Thoracic aorta (tissue), 2 donors: ENCODE data around the gene TMLHE. TPM values are rescaled to one million over a fixed set of nuclear protein-coding genes. Genes with fewer than 3 reads are reported as not detected.
"Not testable (repeated sequence)": the region's sequence is repeated elsewhere in the genome, so short reads cannot be mapped to it uniquely, and the experiment has no call there.

Experiments used
- ATAC-seq: fragments of 150-250 bp; one replicate; pipeline ENCODE4 v1.8.0; 2017; ENCODE audit warnings: low read depth; ENCODE audit not compliant: insufficient number of reproducible peaks, low FRiP score
- DNase-seq: peaks from one replicate; pipeline ENCODE4 v3.0.0-alpha.2; 2020; ENCODE audit warnings: low spot score
- H3K27ac ChIP-seq, 2 donors: fragments of 200-600 bp; sonication (generic); 1 replicate in 1 of 2; 2 replicates in 1 of 2; pipeline ENCODE4 v1.5.1; 2016; ENCODE audit warnings: mild to moderate bottlenecking in 2 of 2, moderate library complexity in 2 of 2
- H3K27me3 ChIP-seq: fragments of 200-600 bp; sonication (generic); replicated peaks from 2 replicates; pipeline ENCODE4 v1.6.0; 2016; ENCODE audit warnings: mild to moderate bottlenecking; ENCODE audit not compliant: insufficient read depth
- H3K36me3 ChIP-seq: fragments of 200-600 bp; sonication (generic); one replicate; pipeline ENCODE4 v1.5.1; 2016
- H3K4me1 ChIP-seq, 2 donors: fragments of 200-600 bp; sonication (generic); 1 replicate in 1 of 2; 2 replicates in 1 of 2; pipeline versions ENCODE4 v1.5.1 to v1.6.0; 2016; ENCODE audit warnings: low read depth in 2 of 2, mild to moderate bottlenecking in 1 of 2; ENCODE audit not compliant: control insufficient read depth in 1 of 2
- H3K4me3 ChIP-seq: fragments of 200-600 bp; sonication (generic); 2 replicates; pipeline ENCODE4 v1.5.1; 2016; ENCODE audit warnings: mild to moderate bottlenecking
- H3K9me3 ChIP-seq: fragments of 200-600 bp; sonication (generic); 2 replicates; pipeline ENCODE4 v1.5.1; 2016
- total RNA-seq, 2 donors: library from RNA; depleted of rRNA; stranded (reverse); fragments of >200 nt; gene quantifications; one replicate each; pipeline versions ENCODE4 v1.1.0 to v1.2.3, GENCODE V29; 2016
- TF ChIP-seq, protein P1 (sequence below): fragments of 200-600 bp; sonication (generic); IDR thresholded peaks from one replicate; pipeline ENCODE4 v1.5.1; 2019; ENCODE audit warnings: antibody characterized with exemption

TMLHE gene
- total RNA-seq, 2 donors from 2014 or later, result 15.8 to 18.3 TPM

GRCh38 chrX:155637714-155638113 lies 25.0 kb upstream of the TMLHE start:
- no peak overlapping the region for H3K27ac ChIP-seq
- H3K27me3 ChIP-seq, result no peaks in the 10 kb centered on the region
- no peaks in the 10 kb centered on the region for H3K9me3 ChIP-seq
- no peaks in the 10 kb centered on the region for H3K36me3 ChIP-seq
- no peak for ATAC-seq
- H3K4me3 ChIP-seq, result no peak overlapping the region
- TF ChIP-seq, protein P1, sequence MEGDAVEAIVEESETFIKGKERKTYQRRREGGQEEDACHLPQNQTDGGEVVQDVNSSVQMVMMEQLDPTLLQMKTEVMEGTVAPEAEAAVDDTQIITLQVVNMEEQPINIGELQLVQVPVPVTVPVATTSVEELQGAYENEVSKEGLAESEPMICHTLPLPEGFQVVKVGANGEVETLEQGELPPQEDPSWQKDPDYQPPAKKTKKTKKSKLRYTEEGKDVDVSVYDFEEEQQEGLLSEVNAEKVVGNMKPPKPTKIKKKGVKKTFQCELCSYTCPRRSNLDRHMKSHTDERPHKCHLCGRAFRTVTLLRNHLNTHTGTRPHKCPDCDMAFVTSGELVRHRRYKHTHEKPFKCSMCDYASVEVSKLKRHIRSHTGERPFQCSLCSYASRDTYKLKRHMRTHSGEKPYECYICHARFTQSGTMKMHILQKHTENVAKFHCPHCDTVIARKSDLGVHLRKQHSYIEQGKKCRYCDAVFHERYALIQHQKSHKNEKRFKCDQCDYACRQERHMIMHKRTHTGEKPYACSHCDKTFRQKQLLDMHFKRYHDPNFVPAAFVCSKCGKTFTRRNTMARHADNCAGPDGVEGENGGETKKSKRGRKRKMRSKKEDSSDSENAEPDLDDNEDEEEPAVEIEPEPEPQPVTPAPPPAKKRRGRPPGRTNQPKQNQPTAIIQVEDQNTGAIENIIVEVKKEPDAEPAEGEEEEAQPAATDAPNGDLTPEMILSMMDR, result no peak
- no peaks in the 10 kb centered on the region for H3K4me1 ChIP-seq
- DNase-seq, result no peak

DNA sequence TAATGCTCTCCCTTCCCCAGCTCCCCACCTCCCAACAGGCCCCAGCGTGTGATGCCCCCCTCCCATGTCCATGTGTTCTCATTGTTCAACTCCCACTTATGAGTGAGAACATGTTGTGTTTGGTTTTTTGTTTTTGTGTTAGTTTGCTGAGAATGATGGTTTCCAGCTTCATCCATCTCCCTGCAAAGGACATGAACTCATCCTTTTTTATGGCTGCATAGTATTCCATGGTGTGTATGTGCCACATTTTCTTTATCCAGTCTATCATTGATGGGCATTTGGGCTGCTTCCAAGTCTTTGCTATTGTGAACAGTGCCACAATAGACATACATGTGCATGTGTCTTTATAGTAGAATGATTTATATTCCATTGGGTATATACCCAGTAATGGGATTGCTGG lies 22.3 kb upstream of the TMLHE start:
- H3K4me1 ChIP-seq, H3K27ac ChIP-seq, H3K4me3 ChIP-seq, H3K36me3 ChIP-seq, DNase-seq, ATAC-seq, H3K9me3 ChIP-seq, H3K27me3 ChIP-seq: not testable (repeated sequence)

DNA sequence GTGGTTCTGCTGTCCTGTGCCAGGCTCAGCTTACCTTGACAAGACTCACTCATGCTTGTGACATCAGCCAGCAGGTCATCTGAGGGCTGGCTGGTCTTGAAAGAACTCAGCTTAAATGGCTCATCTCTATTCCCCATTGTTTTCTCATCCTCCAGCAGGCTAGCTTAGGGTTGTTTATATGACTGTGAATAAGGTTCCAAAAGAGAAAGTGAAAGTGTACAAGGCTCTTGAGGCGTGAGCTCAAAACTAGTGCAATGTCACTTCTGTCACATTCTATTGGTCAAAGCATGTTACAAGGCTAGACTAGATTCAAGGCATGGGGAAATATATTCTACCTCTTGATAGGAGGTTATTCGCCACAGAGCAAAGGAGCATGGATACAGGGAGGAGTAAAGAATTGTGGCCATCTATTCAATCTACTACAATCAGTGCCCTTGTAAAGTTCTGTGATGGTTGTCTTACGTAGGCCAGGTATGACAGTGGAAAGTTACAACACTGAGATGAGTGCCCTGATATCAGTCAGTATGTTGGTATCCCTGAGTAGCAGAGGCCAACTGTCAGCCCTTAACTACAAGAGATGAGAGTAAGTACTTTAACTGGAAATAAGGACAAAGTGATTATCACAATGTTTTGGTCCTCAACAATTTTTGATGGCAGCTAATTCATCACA lies 19.8 kb upstream of the TMLHE start:
- Histone ChIP-seq H3K4me1 (no peaks in the 10 kb centered on the region), H3K27ac (no peak overlapping the region), H3K4me3 (no peak overlapping the region), H3K36me3 (no peaks in the 10 kb centered on the region), H3K9me3 (no peaks in the 10 kb centered on the region), H3K27me3 (no peaks in the 10 kb centered on the region)
- TF ChIP-seq, protein P1, result no peak
- ATAC-seq (no peak), DNase-seq (no peak)

DNA sequence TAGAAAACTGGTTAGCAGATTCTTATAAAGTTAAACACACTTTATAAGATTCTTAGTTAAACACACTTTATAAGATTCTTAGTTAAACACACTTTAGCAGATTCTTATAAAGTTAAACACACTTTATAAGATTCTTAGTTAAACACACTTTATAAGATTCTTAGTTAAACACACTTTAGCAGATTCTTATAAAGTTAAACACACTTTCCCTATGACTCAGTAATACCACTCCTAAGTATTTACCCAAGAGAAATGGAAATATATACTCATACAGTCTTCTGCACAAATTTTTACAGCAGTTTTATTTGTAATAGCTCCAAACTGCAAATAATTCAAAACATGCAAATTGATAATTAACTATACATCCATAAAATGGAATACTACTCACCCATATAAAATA lies 7.4 kb upstream of the TMLHE start:
- not testable (repeated sequence) for H3K4me3 ChIP-seq, H3K4me1 ChIP-seq, H3K36me3 ChIP-seq, H3K9me3 ChIP-seq, H3K27ac ChIP-seq, ATAC-seq, DNase-seq, H3K27me3 ChIP-seq

DNA sequence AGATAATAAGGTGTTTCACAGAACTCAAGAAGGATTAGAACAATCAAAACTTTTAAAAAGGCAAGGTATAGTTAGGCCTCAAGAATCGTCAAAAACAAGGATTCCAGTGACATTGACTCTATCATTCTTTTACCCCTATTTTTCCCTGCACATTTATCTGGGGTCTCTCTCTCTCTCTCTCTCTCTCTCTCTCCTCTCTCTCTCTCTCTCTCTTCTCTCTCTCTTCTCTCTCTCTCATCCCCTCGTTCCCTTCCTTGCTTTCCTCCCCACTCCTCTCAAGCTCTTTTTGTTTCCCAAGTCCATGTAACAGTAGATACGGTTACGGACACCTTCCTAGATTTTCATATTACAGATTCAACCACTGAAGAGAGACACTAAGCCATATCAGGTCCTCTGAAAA lies 3.2 kb upstream of the TMLHE start:
- ATAC-seq (no peak), DNase-seq (no peak)
- peaks cover 0 to 6% of the 10 kb centered on the region in 2 donors for H3K4me1 ChIP-seq
- no peaks in the 10 kb centered on the region for H3K36me3 ChIP-seq
- TF ChIP-seq, protein P1, result no peak
- H3K27ac ChIP-seq, result no peak overlapping the region
- H3K27me3 ChIP-seq, result no peaks in the 10 kb centered on the region
- no peaks in the 10 kb centered on the region for H3K9me3 ChIP-seq
- H3K4me3 ChIP-seq, result no peak overlapping the region

- DNase-seq (no peak), ATAC-seq (no peak)
- peaks cover 0 to 9% of the 10 kb centered on the region in 2 donors for H3K4me1 ChIP-seq
- no peak overlapping the region for H3K27ac ChIP-seq
- no peak overlapping the region for H3K4me3 ChIP-seq
- H3K27me3 ChIP-seq, result no peaks in the 10 kb centered on the region
- H3K9me3 ChIP-seq, result no peaks in the 10 kb centered on the region
- TF ChIP-seq, protein P1, result no peak
- H3K36me3 ChIP-seq, result no peaks in the 10 kb centered on the region
Observed at GRCh38 chrX:155613927-155614559, 1.3 kb upstream of the TMLHE start.
